ENCODE data around the gene GAPDHS.

DNA sequence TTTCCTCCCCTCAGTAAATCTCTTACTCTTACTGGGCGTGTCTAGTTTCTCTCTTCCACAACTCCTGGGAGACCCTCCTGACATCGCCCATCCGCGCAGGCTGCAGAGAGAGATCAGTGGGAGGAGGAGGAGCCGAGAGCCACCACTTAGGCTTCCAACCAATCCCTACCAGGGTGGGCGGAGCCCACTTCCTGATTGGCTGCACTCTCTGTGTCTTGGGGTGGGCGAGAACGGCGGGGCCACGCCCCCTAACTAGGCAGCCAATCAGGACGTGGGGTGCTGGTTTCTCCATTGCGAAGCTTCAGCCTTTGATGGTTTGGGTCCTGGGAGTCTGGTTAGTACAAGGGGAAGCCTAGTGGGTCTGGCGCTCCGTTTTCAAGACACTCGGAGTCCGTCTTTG is 52.6 kb downstream of the GAPDHS start, which contains the start of gene PMIS2:
- TF ChIP-seq GATA2 (IDR thresholded peaks at IDR 0.05; ENCODE audit: low read depth, low read length) (no peak), GATA3 (IDR thresholded peaks at IDR 0.05; ENCODE audit: low read depth, low read length) (no peak)

All from SH-SY5Y (cell line).